Endothelial cell of umbilical vein (primary cell): Measurements from ENCODE around the gene TMPRSS6. TPM values are rescaled to one million over a fixed set of nuclear protein-coding genes. Genes with fewer than 3 reads are reported as not detected.

Experiments used
- BruUV-seq: library from RNA; stranded (reverse); fragments of 400-500 nt; replicated peaks from 2 replicates; lab custom pipeline; 2021; lab: Mats Ljungman, UMichigan
- CTCF ChIA-PET: fragments of 300-600, 350-600 bp; sonication (Branson Sonifier 250); formaldehyde crosslinking; loops from one replicate; lab custom pipeline; 2021; ENCODE audit warnings: antibody characterized with exemption, inconsistent platforms; lab: Charles Lee
- POLR2A ChIA-PET: fragments of 300-600, 350-600 bp; sonication (Branson Sonifier 250); formaldehyde crosslinking; loops from one replicate; lab custom pipeline; 2021; ENCODE audit warnings: antibody characterized with exemption, inconsistent platforms; lab: Charles Lee
- DNase-seq: peaks from one replicate; pipeline ENCODE4 v3.0.0-alpha.2; 2011; ENCODE audit warnings: low read depth, low spot score
- FAIRE-seq: peaks from 2 replicates; lab custom pipeline; 2011; peaks lifted over from hg19 to GRCh38; lab: Jason Lieb, UNC
- H2AFZ ChIP-seq: 2 replicates; pipeline ENCODE4 v1.6.0; 2012; ENCODE audit warnings: low read depth, low read length, control low read depth, inconsistent platforms
- H3K27ac ChIP-seq: 2 replicates; pipeline ENCODE4 v1.5.1; 2011; ENCODE audit warnings: low read depth, mild to moderate bottlenecking, control low read depth, low read length, moderate library complexity; ENCODE audit not compliant: insufficient read depth
- H3K27me3 ChIP-seq, 2 experiments: 2 replicates each; pipeline versions ENCODE4 v1.6.0 to v1.6.1; 2011; ENCODE audit warnings: low read length in 2 of 2, mixed read lengths in 1 of 2; ENCODE audit not compliant: control insufficient read depth in 2 of 2, insufficient read depth in 2 of 2
- H3K36me3 ChIP-seq, 2 experiments: 2 replicates in 1 of 2; 3 replicates in 1 of 2; pipeline ENCODE4 v1.5.1; 2011; ENCODE audit warnings: low read length in 2 of 2, mild to moderate bottlenecking in 1 of 2, moderate library complexity in 1 of 2; ENCODE audit not compliant: control insufficient read depth in 2 of 2, insufficient read depth in 2 of 2; ENCODE audit errors: extremely low read depth in 1 of 2
- H3K4me1 ChIP-seq: 3 replicates; pipeline ENCODE4 v1.5.1; 2011; ENCODE audit warnings: mild to moderate bottlenecking, low read length; ENCODE audit not compliant: control insufficient read depth, insufficient read depth; ENCODE audit errors: extremely low read depth
- H3K4me2 ChIP-seq: 2 replicates; pipeline ENCODE4 v1.6.1; 2011; ENCODE audit warnings: low read length, control low read depth, mixed read lengths; ENCODE audit not compliant: insufficient read depth
- H3K4me3 ChIP-seq, 3 experiments: fragments of 200-600 bp in 1 of 3; sonication (generic), shearing (Covaris generic) in 1 of 3; replicated peaks in 1 of 3; 2 replicates each; pipeline ENCODE4 v1.5.1; 2011 to 2016; ENCODE audit warnings: control low read depth in 3 of 3, low read length in 3 of 3, mild to moderate bottlenecking in 2 of 3, inconsistent platforms in 1 of 3, low read depth in 1 of 3, moderate library complexity in 1 of 3; ENCODE audit not compliant: insufficient read depth in 1 of 3
- H3K79me2 ChIP-seq: 2 replicates; pipeline ENCODE4 v1.6.0; 2012; ENCODE audit warnings: low read length, inconsistent platforms; ENCODE audit not compliant: control insufficient read depth, insufficient read depth
- H3K9ac ChIP-seq: replicated peaks from 2 replicates; pipeline ENCODE3; 2011; ENCODE audit warnings: low read length, control low read depth; ENCODE audit not compliant: insufficient read depth; ENCODE audit errors: extremely low read depth
- H3K9me1 ChIP-seq: replicated peaks from 3 replicates; pipeline ENCODE4 v1.6.0; 2011; ENCODE audit warnings: mild to moderate bottlenecking, low read length; ENCODE audit not compliant: control insufficient read depth, insufficient read depth; ENCODE audit errors: extremely low read depth
- H3K9me3 ChIP-seq: replicated peaks from 2 replicates; pipeline ENCODE4 v1.5.1; 2012; ENCODE audit warnings: low read length, inconsistent platforms; ENCODE audit not compliant: control insufficient read depth, insufficient read depth
- H4K20me1 ChIP-seq: replicated peaks from 2 replicates; pipeline ENCODE3; 2011; ENCODE audit warnings: mild to moderate bottlenecking, low read length; ENCODE audit not compliant: control insufficient read depth, insufficient read depth; ENCODE audit errors: extremely low read depth
- CTCF ChIP-seq, 2 donors: IDR thresholded peaks; 1 replicate in 1 of 2; 2 replicates in 1 of 2; pipeline ENCODE4 v1.5.1; 2011; ENCODE audit warnings: low read length in 2 of 2, mild to moderate bottlenecking in 2 of 2, moderate library complexity in 2 of 2, control low read depth in 1 of 2, inconsistent platforms in 1 of 2, low read depth in 1 of 2; ENCODE audit not compliant: insufficient read depth in 1 of 2; ENCODE audit errors: extremely low read depth in 1 of 2
- EZH2 ChIP-seq: IDR thresholded peaks from 2 replicates; pipeline ENCODE4 v1.6.1; 2012; ENCODE audit warnings: borderline replicate concordance, low read depth, mild to moderate bottlenecking, moderate library complexity, low read length, inconsistent platforms; ENCODE audit not compliant: severe bottlenecking
- FOS ChIP-seq: IDR thresholded peaks from 2 replicates; pipeline ENCODE4 v1.6.1; 2011; ENCODE audit warnings: mild to moderate bottlenecking, low read length, moderate library complexity, borderline replicate concordance; ENCODE audit not compliant: insufficient read depth
- GATA2 ChIP-seq: IDR thresholded peaks from 2 replicates; pipeline ENCODE4 v1.7.0; 2011; ENCODE audit warnings: low read depth, mild to moderate bottlenecking, moderate library complexity, mixed read lengths, low read length; ENCODE audit not compliant: insufficient read length, insufficient read depth
- JUN ChIP-seq: IDR thresholded peaks from 2 replicates; pipeline ENCODE4 v1.6.1; 2011; ENCODE audit warnings: borderline replicate concordance, low read depth; ENCODE audit not compliant: insufficient read length, insufficient read depth
- MYC ChIP-seq: IDR thresholded peaks from one replicate; pipeline ENCODE4 v1.6.1; 2011; ENCODE audit warnings: mild to moderate bottlenecking, low read depth, low read length
- POLR2A ChIP-seq: IDR thresholded peaks from 2 replicates; pipeline ENCODE4 v1.6.1; 2012; ENCODE audit warnings: low read depth, mild to moderate bottlenecking, control low read depth, low read length
- POLR2AphosphoS5 ChIP-seq: IDR thresholded peaks from 2 replicates; pipeline ENCODE4 v1.6.1; 2012; ENCODE audit warnings: low read depth, mild to moderate bottlenecking, control low read depth, low read length, moderate library complexity; ENCODE audit not compliant: insufficient read depth
- dilution Hi-C: fragments of 300-500 bp; cut with MboI; formaldehyde crosslinking; loops from one replicate; pipeline ENCODE4 v1.15.0; 2019; ENCODE audit warnings: low sequenced_read_pairs; ENCODE audit not compliant: extremely low pct_ligation_motif_present
- intact Hi-C: fragments of 100-400 bp; cut with micrococcal nuclease; formaldehyde crosslinking; loops from one replicate; pipeline ENCODE4 v1.10.0; 2022
- polyA plus RNA-seq, 4 experiments: library from polyadenylated mRNA; depleted of rRNA in 3 of 4; stranded (reverse) in 3 of 4; unstranded in 1 of 4; fragments of >200 nt; gene quantifications; 2 replicates each; pipeline versions ENCODE4 v1.2.1 to v1.2.3, GENCODE V29; 2011 to 2012; ENCODE audit warnings: missing spikeins in 1 of 4
- total RNA-seq: library from RNA; stranded (reverse); gene quantifications from 2 replicates; pipeline ENCODE4 v1.2.3, GENCODE V29; 2021
- TF ChIP-seq, protein P1 (sequence below): IDR thresholded peaks from 2 replicates; pipeline ENCODE4 v1.6.1; 2011; ENCODE audit not compliant: insufficient read depth, insufficient read length

The TMPRSS6 gene
- total and polyA plus RNA-seq, 2 donors (not counting 3 experiments of a cell fraction or from before 2014, with no cell fraction given): not detected

GRCh38 chr22:37095113-37095512, 14.4 kb downstream of the TMPRSS6 start:
- ChIA-PET CTCF (no interaction called here), POLR2A (no interaction called here)
- H3K9ac ChIP-seq: no peak overlapping the region
- DNase-seq (no peak), FAIRE-seq (no peak)
- H3K27ac ChIP-seq: no peak overlapping the region
- H3K4me3 ChIP-seq: no peak overlapping the region
- dilution Hi-C loops (no loop called here), intact Hi-C loops (no loop called here)
- H3K9me3 ChIP-seq: no peaks in the 10 kb centered on the region
- H3K9me1 ChIP-seq: no peaks in the 10 kb centered on the region
- H3K79me2 ChIP-seq: no peaks in the 10 kb centered on the region
- H3K36me3 ChIP-seq: no peaks in the 10 kb centered on the region
- no peaks in the 10 kb centered on the region for H4K20me1 ChIP-seq
- H3K4me1 ChIP-seq: no peaks in the 10 kb centered on the region
- H3K27me3 ChIP-seq: peaks cover 0 to 12% of the 10 kb centered on the region in 2 experiments
- BruUV-seq: no TSS peak
- no peak for TF ChIP-seq POLR2AphosphoS5
- no peak for TF ChIP-seq GATA2
- no peak for TF ChIP-seq MYC
- no peak for TF ChIP-seq CTCF (IDR thresholded peaks at IDR 0.05; ENCODE audit: extremely low read depth in 1 of 2, insufficient read depth in 1 of 2, low read depth in 1 of 2, low read length in 2 of 2)
- no peak for TF ChIP-seq FOS
- TF ChIP-seq, protein P1, sequence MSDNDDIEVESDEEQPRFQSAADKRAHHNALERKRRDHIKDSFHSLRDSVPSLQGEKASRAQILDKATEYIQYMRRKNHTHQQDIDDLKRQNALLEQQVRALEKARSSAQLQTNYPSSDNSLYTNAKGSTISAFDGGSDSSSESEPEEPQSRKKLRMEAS: no peak
- no peak for TF ChIP-seq EZH2
- TF ChIP-seq POLR2A: no peak
- no peak for TF ChIP-seq JUN
- no peak overlapping the region for H2AFZ ChIP-seq
- H3K4me2 ChIP-seq: no peak overlapping the region
